Kidney tubule cell (primary cell): ENCODE data around the gene CCDC148.

Experiments
- DNase-seq: peaks from one replicate; pipeline ENCODE4 v3.0.0-alpha.2; 2018; ENCODE audit warnings: low spot score

The CCDC148 gene

DNA sequence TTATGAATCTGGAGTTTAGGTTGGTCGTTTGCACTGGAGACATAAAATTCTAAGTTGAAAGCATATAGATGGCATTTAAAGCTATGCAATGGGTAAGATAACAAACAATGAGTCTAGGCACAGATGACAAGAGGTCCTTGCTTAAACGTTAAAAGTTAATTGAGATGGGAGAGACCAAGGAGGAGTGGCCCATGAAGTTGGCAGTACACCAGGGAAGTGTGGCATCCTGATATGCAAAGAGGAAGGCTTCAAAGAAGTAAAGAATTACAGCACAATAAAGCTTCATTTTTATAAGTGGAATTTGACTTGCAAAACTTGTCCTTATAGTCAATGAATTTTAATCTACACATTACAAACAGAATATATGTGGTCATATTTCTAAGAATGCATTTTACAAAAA, 331.7 kb downstream of the CCDC148 start:
- no peak for DNase-seq
